T-cell (primary cell): ENCODE data around the gene SLC13A5. TPM values are rescaled to one million over a fixed set of nuclear protein-coding genes. Genes with fewer than 3 reads are reported as not detected.
A peak's percentile ranks its signal among the peaks of the same experiment; 100 is the strongest.
"Not testable (repeated sequence)": the region's sequence is repeated elsewhere in the genome, so short reads cannot be mapped to it uniquely, and the experiment has no call there.

Source experiments
- ATAC-seq, 4 experiments: fragments of 200-7000 bp in 3 of 4; fragments of 150-1000 bp in 1 of 4; cut with Tn5 transposase; replicated peaks in 1 of 4; 1 replicate in 3 of 4; 2 replicates in 1 of 4; pipeline ENCODE4 v1.10.0; 2021; ENCODE audit warnings: moderate library complexity in 3 of 4, mild to moderate bottlenecking in 2 of 4, moderate number of reproducible peaks in 1 of 4
- CTCF ChIA-PET, 2 donors: fragments of 300-600 bp; sonication (Branson Sonifier 250); formaldehyde crosslinking; loops; one replicate each; lab custom pipeline; 2022; ENCODE audit warnings: antibody characterized with exemption in 2 of 2; lab: Charles Lee
- POLR2A ChIA-PET, 2 donors: fragments of 300-600 bp; sonication (Branson Sonifier 250); formaldehyde crosslinking; loops; one replicate each; lab custom pipeline; 2022; ENCODE audit warnings: antibody characterized with exemption in 2 of 2; lab: Charles Lee
- DNase-seq, 35 experiments: peaks; one replicate each; pipeline versions ENCODE4 v3.0.0 to v3.0.0-alpha.2; 2013 to 2023
- H3K27ac ChIP-seq: one replicate; pipeline ENCODE4 v1.5.1; 2013; ENCODE audit warnings: low read length
- H3K27me3 ChIP-seq, 2 experiments: replicated peaks in 1 of 2; 1 replicate in 1 of 2; 2 replicates in 1 of 2; pipeline versions ENCODE4 v1.6.1 to v1.7.0; 2013; ENCODE audit warnings: low read length in 1 of 2, mixed read lengths in 1 of 2; ENCODE audit not compliant: control insufficient read depth in 2 of 2, insufficient read depth in 2 of 2; ENCODE audit errors: extremely low read depth in 1 of 2
- H3K36me3 ChIP-seq, 2 donors: 1 replicate in 1 of 2; 2 replicates in 1 of 2; pipeline versions ENCODE4 v1.6.1 to v1.7.0; 2013; ENCODE audit warnings: low read length in 1 of 2; ENCODE audit not compliant: control insufficient read depth in 2 of 2, insufficient read depth in 1 of 2; ENCODE audit errors: extremely low read depth in 1 of 2
- H3K4me1 ChIP-seq, 2 experiments: 1 replicate in 1 of 2; 2 replicates in 1 of 2; pipeline versions ENCODE4 v1.6.1 to v1.7.0; 2013; ENCODE audit warnings: low read length in 2 of 2, mixed read lengths in 1 of 2; ENCODE audit not compliant: insufficient read depth in 2 of 2, control insufficient read depth in 1 of 2; ENCODE audit errors: extremely low read depth in 1 of 2
- H3K4me3 ChIP-seq, 2 donors: 1 replicate in 1 of 2; 2 replicates in 1 of 2; pipeline versions ENCODE4 v1.5.1 to v1.7.0; 2013; ENCODE audit warnings: mild to moderate bottlenecking in 2 of 2, low read length in 1 of 2, moderate library complexity in 1 of 2; ENCODE audit not compliant: control insufficient read depth in 1 of 2; ENCODE audit errors: extremely low read depth in 1 of 2
- H3K9me3 ChIP-seq: 2 replicates; pipeline ENCODE4 v1.7.0; 2013
- H3K27ac Mint-ChIP-seq, 2 donors: one replicate each; pipeline ENCODE4 v1.8.0; 2020 to 2021; ENCODE audit warnings: mild to moderate bottlenecking in 2 of 2, mixed read lengths in 2 of 2
- H3K27me3 Mint-ChIP-seq, 2 donors: one replicate each; pipeline ENCODE4 v1.8.0; 2021 to 2022; ENCODE audit warnings: mixed read lengths in 2 of 2
- H3K36me3 Mint-ChIP-seq: one replicate; pipeline ENCODE4 v1.8.0; 2021; ENCODE audit warnings: mixed read lengths
- H3K4me1 Mint-ChIP-seq, 3 donors: one replicate each; pipeline ENCODE4 v1.8.0; 2020 to 2022; ENCODE audit warnings: mixed read lengths in 3 of 3, mild to moderate bottlenecking in 1 of 3
- H3K4me3 Mint-ChIP-seq, 3 donors: one replicate each; pipeline ENCODE4 v1.8.0; 2020 to 2022; ENCODE audit warnings: mild to moderate bottlenecking in 3 of 3, mixed read lengths in 3 of 3, moderate library complexity in 3 of 3
- H3K9me3 Mint-ChIP-seq, 3 donors: one replicate each; pipeline ENCODE4 v1.8.0; 2020 to 2022; ENCODE audit warnings: mixed read lengths in 3 of 3
- WGBS: methylation state at CpG from one replicate; pipeline ENCODE4 v1.1.5; 2013; ENCODE audit warnings: missing lambda C conversion rate; ENCODE audit not compliant: insufficient coverage; 5-methylcytosine and 5-hydroxymethylcytosine counted together
- total RNA-seq, 35 experiments: library from RNA in 6 of 35; stranded (reverse) in 6 of 35; fragments of 120-200 nt in 1 of 35; gene quantifications; one replicate each; pipeline versions ENCODE4 v1.2.1 to v1.2.4 and lab custom pipeline; 2013 to 2026

Gene SLC13A5
- total RNA-seq, 5 donors from 2014 or later (not counting 1 experiment from before 2014, with no cell fraction given): 0.13 TPM; not detected in 3

DNA sequence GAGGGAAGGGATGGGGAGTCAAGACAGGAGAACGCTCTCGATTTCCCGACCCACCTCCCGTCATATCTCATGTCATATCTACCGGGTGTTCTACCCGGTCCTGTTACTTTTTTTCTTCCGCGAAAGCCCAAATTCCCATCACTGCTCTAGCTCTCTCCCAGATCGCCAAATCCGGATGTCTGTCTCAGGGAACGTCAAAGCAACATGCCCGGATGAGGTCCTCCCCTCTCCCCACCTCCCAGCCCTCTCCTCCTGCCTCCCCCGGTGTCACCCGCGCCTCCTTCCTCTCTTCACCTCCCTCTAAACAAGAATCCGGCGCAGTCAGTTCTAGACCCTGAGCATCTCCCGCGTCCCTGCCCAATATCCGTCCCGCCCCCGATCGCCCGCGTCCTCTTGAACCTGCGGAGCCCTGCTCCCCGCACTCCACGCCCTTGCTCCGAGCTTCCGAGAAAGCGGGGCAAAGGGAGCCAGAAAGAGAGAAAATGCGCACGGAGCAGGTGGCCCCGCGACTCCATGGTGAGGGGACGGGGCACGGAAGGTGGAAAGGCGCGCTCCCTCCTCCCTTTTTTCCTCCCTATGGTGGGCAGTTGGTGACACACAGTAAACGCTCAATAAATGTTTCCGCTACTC is 57.3 kb downstream of the SLC13A5 start:
- Histone ChIP-seq H3K27me3 (peaks cover 0 to 13% of the 10 kb centered on the region in 2 experiments), H3K4me3 (peak overlapping the region in 1 of 2 donors; percentile 30), H3K4me1 (peaks cover 18 to 45% of the 10 kb centered on the region in 2 experiments)
- peak overlapping the region; percentile 77 to 88 (median 82) for H3K4me3 Mint-ChIP-seq
- H3K36me3 Mint-ChIP-seq, POLR2A ChIA-PET, H3K9me3 ChIP-seq, H3K27me3 Mint-ChIP-seq, H3K27ac ChIP-seq, ATAC-seq, H3K9me3 Mint-ChIP-seq, H3K36me3 ChIP-seq, CTCF ChIA-PET, DNase-seq: not testable (repeated sequence)
- H3K27ac Mint-ChIP-seq: peak overlapping the region in 1 of 2 donors; percentile 71
- H3K4me1 Mint-ChIP-seq: peaks cover 55 to 68% (median 64%) of the 10 kb centered on the region in 3 donors
- no CpG with 5 or more reads among the region's 41 CpGs for WGBS

DNA sequence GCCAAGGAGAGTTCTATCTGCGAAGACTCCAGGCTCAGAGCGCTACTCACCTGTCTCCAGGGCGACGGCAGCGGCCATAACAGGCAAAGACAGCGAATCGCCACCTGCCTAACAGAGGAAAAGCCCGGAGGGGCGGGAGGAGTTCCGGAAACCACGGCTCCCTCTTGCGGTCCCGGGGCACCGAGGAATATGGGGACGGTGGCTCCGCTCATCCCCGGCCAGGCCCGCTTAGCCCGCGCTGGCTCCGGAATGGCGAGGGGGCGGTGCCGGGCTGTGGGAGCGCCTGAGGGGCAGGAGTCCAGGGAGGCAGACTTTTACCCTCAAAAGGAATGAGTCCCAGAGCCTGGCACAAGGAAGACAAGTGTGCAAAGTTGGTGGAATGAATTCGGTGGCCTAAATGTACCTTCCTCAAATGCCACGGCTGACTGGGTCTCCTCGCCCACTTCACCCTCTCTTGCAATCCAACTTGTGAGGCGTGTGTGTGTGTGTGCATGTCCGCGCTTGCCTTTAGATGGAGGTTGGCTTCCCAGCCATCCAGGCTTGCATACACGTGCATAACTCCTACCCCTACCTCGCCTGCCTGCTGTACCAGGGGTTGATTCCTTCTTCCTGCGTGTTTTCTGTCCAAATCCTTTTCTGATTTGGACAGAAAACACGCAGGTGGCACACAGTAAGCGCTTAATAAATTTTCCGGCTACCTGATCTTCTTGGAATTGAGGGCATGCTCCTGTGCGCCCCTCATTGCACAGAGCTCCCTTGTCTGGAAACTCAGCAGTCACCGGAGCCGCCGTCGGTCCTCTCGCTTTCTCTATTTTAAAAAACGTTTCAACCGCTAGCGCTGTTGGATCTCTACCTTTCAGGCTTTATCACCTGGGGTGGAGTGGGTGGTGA is 58.1 kb downstream of the SLC13A5 start:
- H3K9me3 ChIP-seq: no peaks in the 10 kb centered on the region
- Mint-ChIP-seq H3K9me3 (no peaks in the 10 kb centered on the region), H3K4me1 (peaks cover 53 to 67% (median 62%) of the 10 kb centered on the region in 3 donors), H3K27me3 (no peaks in the 10 kb centered on the region), H3K27ac (no peak overlapping the region), H3K4me3 (peak overlapping the region; percentile 77 to 88 (median 78)), H3K36me3 (peaks cover 4% of the 10 kb centered on the region)
- no peaks in the 10 kb centered on the region for H3K36me3 ChIP-seq
- H3K27me3 ChIP-seq: peaks cover 0 to 13% of the 10 kb centered on the region in 2 experiments
- 57% methylated on average over 27 of the region's 46 CpGs for WGBS
- H3K4me1 ChIP-seq: peaks cover 24 to 50% of the 10 kb centered on the region in 2 experiments
- H3K27ac ChIP-seq: no peak overlapping the region
- DNase-seq: no peak
- ATAC-seq: no peak
- CTCF ChIA-PET: no interaction called here
- peak overlapping the region in 1 of 2 donors; percentile 19 for H3K4me3 ChIP-seq
- POLR2A ChIA-PET: no interaction called here

DNA sequence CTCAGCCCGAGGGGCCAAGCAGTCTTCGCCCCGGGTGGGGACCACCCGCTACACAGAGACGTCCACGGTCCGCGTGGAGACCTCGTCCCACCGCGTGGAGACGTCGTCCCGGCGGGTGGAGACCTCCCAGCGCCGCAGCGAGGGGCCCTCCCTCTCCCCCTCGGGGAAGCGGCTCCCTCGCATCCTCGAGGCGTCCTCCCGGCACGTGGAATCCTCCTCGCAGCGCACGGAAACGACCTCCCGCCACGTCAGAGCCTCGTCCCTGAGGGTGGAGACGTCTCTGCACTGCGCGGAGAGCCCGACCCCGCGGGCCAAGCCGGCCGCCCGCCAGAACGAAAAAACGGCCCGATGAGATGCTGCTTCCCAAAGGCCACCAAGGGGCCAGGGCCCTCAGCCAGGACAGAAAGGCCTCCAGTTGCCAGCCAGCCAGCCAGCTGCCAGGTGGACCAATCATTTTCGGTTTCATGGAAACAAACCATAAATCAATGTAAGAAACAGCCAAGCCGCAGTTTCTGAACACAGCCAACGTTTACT is 61.2 kb downstream of the SLC13A5 start:
- Histone ChIP-seq H3K27me3 (peaks cover 0 to 13% of the 10 kb centered on the region in 2 experiments), H3K27ac (peak overlapping the region; percentile 97), H3K4me3 (peak overlapping the region; percentile 69 to 79), H3K36me3 (peaks cover 0 to 23% of the 10 kb centered on the region in 2 donors), H3K9me3 (no peaks in the 10 kb centered on the region), H3K4me1 (peaks cover 20 to 36% of the 10 kb centered on the region in 2 experiments)
- 8% methylated on average over 46 of the region's 47 CpGs for WGBS
- CTCF ChIA-PET: interaction anchor here in 1 of 2 donors (2.3 kb wide), 1 partner anchor 10 kb away, joined by 10 read pairs; the partner anchor contains the start of gene TXNDC17
- H3K4me1 Mint-ChIP-seq: peaks cover 62 to 76% (median 70%) of the 10 kb centered on the region in 3 donors
- H3K36me3 Mint-ChIP-seq: peaks cover 26% of the 10 kb centered on the region
- H3K27ac Mint-ChIP-seq: peak overlapping the region; percentile 28 to 65
- H3K9me3 Mint-ChIP-seq: no peaks in the 10 kb centered on the region
- peak overlapping the region; percentile 71 to 98 (median 97) for H3K4me3 Mint-ChIP-seq
- DNase-seq (peak in 4 of 35 experiments; percentile 15 to 55 (median 28)), ATAC-seq (peak; percentile 5 to 23 (median 14))
- POLR2A ChIA-PET: interaction anchor here (0.6 to 1.5 kb wide), 3 partner anchors 11 to 657 kb away, joined by 4 to 31 read pairs (median 5); partner anchors contain the start of genes KIAA0753 (in 1 of the 2) and TXNDC17 (in 1 of the 2)
- no peaks in the 10 kb centered on the region for H3K27me3 Mint-ChIP-seq

DNA sequence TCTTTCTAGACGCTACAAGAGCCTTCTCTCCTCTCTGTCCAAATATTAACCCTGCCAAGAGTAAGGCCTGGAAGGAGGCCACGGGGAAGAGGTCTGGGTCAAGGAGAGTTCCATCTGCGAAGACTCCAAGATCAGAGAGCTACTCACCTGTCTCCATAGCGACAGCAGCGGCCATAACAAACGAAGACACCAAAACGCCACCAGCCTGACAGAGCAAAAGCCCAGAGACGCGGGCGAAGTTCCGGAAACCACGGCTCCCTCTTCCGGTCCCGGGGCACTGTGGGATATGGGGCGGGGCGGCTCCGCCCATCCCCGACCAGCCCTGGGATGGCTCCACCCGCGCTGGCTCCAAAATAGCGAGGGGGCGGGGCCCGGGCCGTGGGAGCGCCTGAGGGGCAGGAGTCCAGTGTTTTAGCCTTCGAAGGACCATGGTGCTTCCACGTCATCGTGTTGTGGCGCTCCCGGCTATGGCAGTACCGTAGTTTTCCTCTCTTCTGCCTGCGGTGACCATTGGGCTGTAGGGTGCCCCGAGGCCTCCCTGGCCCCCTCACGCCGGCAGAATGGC is 61.7 kb downstream of the SLC13A5 start, which contains the start of the genes C17orf100 and MED31:
Gene C17orf100, plus strand, starts transcription at position 409 of the 565 bp plus-strand sequence. Its CDS starts 152 bp downstream, at position 561.
Gene MED31, minus strand, starts transcription at position 252 of the 565 bp plus-strand sequence. Its CDS starts 77 bp downstream, at position 175.
- POLR2A ChIA-PET: interaction anchor here (0.5 to 1.5 kb wide), 6 partner anchors 10 to 1270 kb away, joined by 3 to 31 read pairs (median 4); partner anchors contain the start of genes KIAA0753 (in 1 of the 2), TXNDC17 (in 1 of the 2) and XAF1 (in 1 of the 2)
- H3K9me3 Mint-ChIP-seq: no peaks in the 10 kb centered on the region
- no peaks in the 10 kb centered on the region for H3K27me3 Mint-ChIP-seq
- peak within 1 kb of the TSS; percentile 99 for H3K27ac Mint-ChIP-seq
- CTCF ChIA-PET: interaction anchor here (0.6 to 2.3 kb wide), 3 partner anchors 10 to 923 kb away, joined by 3 to 10 read pairs (median 3); partner anchors contain the start of genes KIAA0753 (in 1 of the 2) and TXNDC17 (in 1 of the 2)
- Histone ChIP-seq H3K9me3 (no peaks in the 10 kb centered on the region), H3K36me3 (peaks cover 0 to 23% of the 10 kb centered on the region in 2 donors), H3K4me3 (peak within 1 kb of the TSS; percentile 69 to 79), H3K27ac (peak within 1 kb of the TSS; percentile 97), H3K27me3 (peaks cover 0 to 13% of the 10 kb centered on the region in 2 experiments), H3K4me1 (peaks cover 20 to 36% of the 10 kb centered on the region in 2 experiments)
- DNase-seq: peak; percentile 85 to 96 (median 91)
- peak within 1 kb of the TSS; percentile 97 to 99 (median 98) for H3K4me3 Mint-ChIP-seq
- H3K4me1 Mint-ChIP-seq: peaks cover 68 to 80% (median 75%) of the 10 kb centered on the region in 3 donors
- H3K36me3 Mint-ChIP-seq: peaks cover 26% of the 10 kb centered on the region
- peak; percentile 90 to 96 (median 96) for ATAC-seq
- under 1% methylated on average over 34 of the region's 35 CpGs for WGBS

DNA sequence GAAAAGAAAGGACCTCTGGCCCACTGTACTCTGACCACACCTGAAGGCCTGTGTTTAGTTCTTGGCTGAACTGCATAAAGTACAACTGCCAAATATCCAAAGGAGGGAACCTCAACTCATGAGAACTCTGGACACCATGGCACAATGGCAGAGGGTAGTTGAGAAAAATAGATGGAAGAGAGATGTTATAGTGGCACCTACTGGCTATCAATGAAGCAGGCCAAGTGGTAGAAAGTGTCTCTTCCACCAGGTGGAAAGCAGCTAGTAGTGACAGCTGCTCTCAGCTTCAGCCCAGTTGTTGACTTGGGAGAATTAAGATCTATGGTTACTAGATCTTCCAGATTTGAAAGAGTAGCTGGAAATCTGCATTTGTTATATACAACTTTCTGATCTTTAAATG is 65.0 kb downstream of the SLC13A5 start:
- DNase-seq (peak in 1 of 35 experiments; percentile 31), ATAC-seq (no peak)
- POLR2A ChIA-PET: no interaction called here
- Mint-ChIP-seq H3K9me3 (no peaks in the 10 kb centered on the region), H3K4me1 (peaks cover 69 to 79% (median 75%) of the 10 kb centered on the region in 3 donors), H3K27ac (no peak overlapping the region), H3K4me3 (no peak overlapping the region), H3K36me3 (peaks cover 38% of the 10 kb centered on the region), H3K27me3 (no peaks in the 10 kb centered on the region)
- H3K36me3 ChIP-seq: peaks cover 0 to 35% of the 10 kb centered on the region in 2 donors
- CTCF ChIA-PET: interaction anchor here in 1 of 2 donors (0.7 to 0.8 kb wide), 2 partner anchors 175 to 176 kb away, joined by 3 to 6 read pairs; no protein-coding TSS in a partner anchor
- H3K27me3 ChIP-seq: no peaks in the 10 kb centered on the region
- peaks cover 13 to 19% of the 10 kb centered on the region in 2 experiments for H3K4me1 ChIP-seq
- no peak overlapping the region for H3K4me3 ChIP-seq
- H3K9me3 ChIP-seq: no peaks in the 10 kb centered on the region
- H3K27ac ChIP-seq: no peak overlapping the region
